Astrocyte (in vitro differentiated cells and primary cell): ENCODE results near the gene HRCT1. TPM values are rescaled to one million over a fixed set of nuclear protein-coding genes. Genes with fewer than 3 reads are reported as not detected.

Source experiments
- DNase-seq: peaks from one replicate; pipeline ENCODE4 v3.0.0-alpha.2; 2010; ENCODE audit warnings: low read depth
- FAIRE-seq: peaks from 2 replicates; lab custom pipeline; 2011; peaks lifted over from hg19 to GRCh38; lab: Jason Lieb, UNC
- H2AFZ ChIP-seq: 2 replicates; pipeline ENCODE4 v1.6.0; 2012; ENCODE audit warnings: low read depth, low read length, inconsistent platforms
- H3K27ac ChIP-seq: 2 replicates; pipeline ENCODE4 v1.5.1; 2011; ENCODE audit warnings: low read depth, low read length, inconsistent platforms
- H3K27me3 ChIP-seq: 2 replicates; pipeline ENCODE4 v1.6.0; 2011; ENCODE audit warnings: low read length, inconsistent platforms; ENCODE audit not compliant: insufficient read depth
- H3K36me3 ChIP-seq: 2 replicates; pipeline ENCODE4 v1.5.1; 2011; ENCODE audit warnings: low read length, inconsistent platforms; ENCODE audit not compliant: insufficient read depth
- H3K4me1 ChIP-seq: 2 replicates; pipeline ENCODE4 v1.5.1; 2011; ENCODE audit warnings: low read length, inconsistent platforms; ENCODE audit not compliant: insufficient read depth
- H3K4me2 ChIP-seq: 2 replicates; pipeline ENCODE4 v1.6.0; 2012; ENCODE audit warnings: low read length, inconsistent platforms
- H3K4me3 ChIP-seq: 2 replicates; pipeline ENCODE4 v1.5.1; 2011; ENCODE audit warnings: low read depth, mild to moderate bottlenecking, low read length, inconsistent platforms; ENCODE audit not compliant: insufficient read depth
- H3K79me2 ChIP-seq: 2 replicates; pipeline ENCODE4 v1.6.0; 2012; ENCODE audit warnings: mild to moderate bottlenecking, low read length, inconsistent platforms; ENCODE audit not compliant: insufficient read depth
- H3K9ac ChIP-seq: 2 replicates; pipeline ENCODE4 v1.6.0; 2012; ENCODE audit warnings: mild to moderate bottlenecking, low read length, inconsistent platforms
- H3K9me3 ChIP-seq: 2 replicates; pipeline ENCODE4 v1.5.1; 2012; ENCODE audit warnings: low read depth, mild to moderate bottlenecking, low read length, inconsistent platforms; ENCODE audit not compliant: insufficient read depth
- H4K20me1 ChIP-seq: 2 replicates; pipeline ENCODE4 v1.6.0; 2012; ENCODE audit warnings: low read length, inconsistent platforms; ENCODE audit not compliant: insufficient read depth
- H3K27ac Mint-ChIP-seq: one replicate; pipeline ENCODE4 v1.8.0; 2021; ENCODE audit warnings: mild to moderate bottlenecking, mixed read lengths; ENCODE audit not compliant: unreplicated experiment
- H3K27me3 Mint-ChIP-seq: one replicate; pipeline ENCODE4 v1.8.0; 2021; ENCODE audit warnings: low read depth, mixed read lengths; ENCODE audit not compliant: unreplicated experiment
- H3K36me3 Mint-ChIP-seq: one replicate; pipeline ENCODE4 v1.8.0; 2021; ENCODE audit warnings: low read depth, mixed read lengths; ENCODE audit not compliant: unreplicated experiment
- H3K4me1 Mint-ChIP-seq: one replicate; pipeline ENCODE4 v1.8.0; 2021; ENCODE audit warnings: low read depth, mixed read lengths; ENCODE audit not compliant: unreplicated experiment
- H3K4me3 Mint-ChIP-seq: one replicate; pipeline ENCODE4 v1.8.0; 2021; ENCODE audit warnings: mild to moderate bottlenecking, moderate library complexity, mixed read lengths; ENCODE audit not compliant: unreplicated experiment
- H3K9me3 Mint-ChIP-seq: one replicate; pipeline ENCODE4 v1.8.0; 2021; ENCODE audit warnings: mild to moderate bottlenecking, mixed read lengths; ENCODE audit not compliant: unreplicated experiment
- CTCF ChIP-seq: IDR thresholded peaks from 2 replicates; pipeline ENCODE4 v1.5.1; 2011; ENCODE audit warnings: low read depth, mild to moderate bottlenecking, inconsistent platforms, low read length, moderate library complexity; ENCODE audit not compliant: insufficient read depth
- EZH2 ChIP-seq: IDR thresholded peaks from 2 replicates; pipeline ENCODE4 v1.6.1; 2012; ENCODE audit warnings: mild to moderate bottlenecking, low read length, inconsistent platforms; ENCODE audit not compliant: insufficient read depth
- total RNA-seq: library from RNA; stranded (reverse); gene quantifications from 2 replicates; pipeline ENCODE4 v1.2.1, GENCODE V29; 2021

HRCT1 gene
- total RNA-seq, 1 donor from 2014 or later = 0.39 TPM

- no peak overlapping the region for H3K9ac ChIP-seq
- FAIRE-seq (no peak), DNase-seq (no peak)
- H4K20me1 ChIP-seq = no peaks in the 10 kb centered on the region
- no peak overlapping the region for H3K4me2 ChIP-seq
- Mint-ChIP-seq H3K4me1 (no peaks in the 10 kb centered on the region), H3K27me3 (peaks cover 47% of the 10 kb centered on the region), H3K36me3 (peaks cover 5% of the 10 kb centered on the region), H3K27ac (no peak overlapping the region), H3K4me3 (no peak overlapping the region), H3K9me3 (peaks cover 2% of the 10 kb centered on the region)
- H3K36me3 ChIP-seq = no peaks in the 10 kb centered on the region
- no peaks in the 10 kb centered on the region for H3K4me1 ChIP-seq
- H3K27ac ChIP-seq = no peak overlapping the region
- no peak overlapping the region for H2AFZ ChIP-seq
- TF ChIP-seq CTCF = no peak
- TF ChIP-seq EZH2 = no peak
- peaks cover 20% of the 10 kb centered on the region for H3K27me3 ChIP-seq
- no peaks in the 10 kb centered on the region for H3K79me2 ChIP-seq
- no peaks in the 10 kb centered on the region for H3K9me3 ChIP-seq
- H3K4me3 ChIP-seq = no peak overlapping the region
Measured at GRCh38 chr9:35864695-35865255, 41.2 kb upstream of the HRCT1 start.

- Histone ChIP-seq H3K9me3 (no peaks in the 10 kb centered on the region), H3K27me3 (peaks cover 3% of the 10 kb centered on the region), H2AFZ (no peak overlapping the region), H3K79me2 (no peaks in the 10 kb centered on the region), H3K36me3 (no peaks in the 10 kb centered on the region), H3K9ac (no peak overlapping the region), H3K4me3 (no peak overlapping the region), H4K20me1 (no peaks in the 10 kb centered on the region), H3K4me1 (no peaks in the 10 kb centered on the region), H3K27ac (no peak overlapping the region), H3K4me2 (no peak overlapping the region)
- Mint-ChIP-seq H3K27ac (no peak overlapping the region), H3K4me3 (no peak overlapping the region), H3K27me3 (peaks cover 24% of the 10 kb centered on the region), H3K4me1 (no peaks in the 10 kb centered on the region), H3K36me3 (peaks cover 5% of the 10 kb centered on the region), H3K9me3 (peaks cover 2% of the 10 kb centered on the region)
- no peak for TF ChIP-seq EZH2
- no peak for TF ChIP-seq CTCF
- DNase-seq (no peak), FAIRE-seq (no peak)
Measured at GRCh38 chr9:35867538-35867937, 38.5 kb upstream of the HRCT1 start.

- H3K36me3 Mint-ChIP-seq = peaks cover 5% of the 10 kb centered on the region
- DNase-seq (no peak), FAIRE-seq (no peak)
- no peak overlapping the region for H3K9ac ChIP-seq
- H3K27ac ChIP-seq = no peak overlapping the region
- H3K79me2 ChIP-seq = no peaks in the 10 kb centered on the region
- TF ChIP-seq CTCF (no peak), EZH2 (no peak)
- H3K4me3 Mint-ChIP-seq = no peak overlapping the region
- H3K27me3 Mint-ChIP-seq = peaks cover 14% of the 10 kb centered on the region
- peaks cover 3% of the 10 kb centered on the region for H3K27me3 ChIP-seq
- H3K4me3 ChIP-seq = no peak overlapping the region
- no peaks in the 10 kb centered on the region for H3K4me1 ChIP-seq
- peaks cover 2% of the 10 kb centered on the region for H3K9me3 Mint-ChIP-seq
- no peak overlapping the region for H2AFZ ChIP-seq
- no peak overlapping the region for H3K27ac Mint-ChIP-seq
- H3K9me3 ChIP-seq = no peaks in the 10 kb centered on the region
- H3K4me2 ChIP-seq = no peak overlapping the region
- H3K36me3 ChIP-seq = no peaks in the 10 kb centered on the region
- H3K4me1 Mint-ChIP-seq = no peaks in the 10 kb centered on the region
- no peaks in the 10 kb centered on the region for H4K20me1 ChIP-seq
Measured at GRCh38 chr9:35868933-35869332, 37.1 kb upstream of the HRCT1 start.
